Endodermal cell (in vitro differentiated cells): Measurements from ENCODE around the gene PCSK6. TPM values are rescaled to one million over a fixed set of nuclear protein-coding genes. Genes with fewer than 3 reads are reported as not detected.

Experiments
- DNase-seq: peaks from one replicate; pipeline ENCODE4 v3.0.0-alpha.2; 2017
- H3K27ac ChIP-seq: 2 replicates; pipeline ENCODE4 v1.5.1; 2013; ENCODE audit warnings: mild to moderate bottlenecking, low read depth, low read length, moderate library complexity
- H3K27me3 ChIP-seq: 2 replicates; pipeline ENCODE4 v1.6.1; 2013; ENCODE audit warnings: mild to moderate bottlenecking, low read length, moderate library complexity; ENCODE audit not compliant: insufficient read depth, control insufficient read depth, poor library complexity, severe bottlenecking
- H3K36me3 ChIP-seq: 2 replicates; pipeline ENCODE4 v1.7.0; 2013; ENCODE audit warnings: mild to moderate bottlenecking, low read length, moderate library complexity; ENCODE audit not compliant: control insufficient read depth, insufficient read depth
- H3K4me1 ChIP-seq: one replicate; pipeline ENCODE4 v1.7.0; 2013; ENCODE audit warnings: low read length; ENCODE audit not compliant: control insufficient read depth, insufficient read depth
- H3K4me3 ChIP-seq: 2 replicates; pipeline ENCODE4 v1.5.1; 2013; ENCODE audit warnings: mild to moderate bottlenecking, low read length, moderate library complexity
- H3K9ac ChIP-seq: 2 replicates; pipeline ENCODE4 v1.6.1; 2013; ENCODE audit warnings: mild to moderate bottlenecking, low read length, moderate library complexity; ENCODE audit not compliant: poor library complexity, severe bottlenecking; ENCODE audit errors: extremely low read depth
- H3K9me3 ChIP-seq: 2 replicates; pipeline ENCODE4 v1.6.1; 2013; ENCODE audit warnings: mild to moderate bottlenecking, low read length, moderate library complexity; ENCODE audit not compliant: control insufficient read depth
- H3K27ac Mint-ChIP-seq: 2 replicates; pipeline ENCODE4 v1.8.0; 2020; ENCODE audit warnings: mixed read lengths
- H3K27me3 Mint-ChIP-seq: 2 replicates; pipeline ENCODE4 v1.8.0; 2021; ENCODE audit warnings: mild to moderate bottlenecking, mixed read lengths; ENCODE audit not compliant: insufficient read depth
- H3K36me3 Mint-ChIP-seq: 2 replicates; pipeline ENCODE4 v1.8.0; 2020; ENCODE audit warnings: low read depth, mixed read lengths
- H3K4me1 Mint-ChIP-seq: 2 replicates; pipeline ENCODE4 v1.8.0; 2020; ENCODE audit warnings: mixed read lengths
- H3K4me3 Mint-ChIP-seq: 2 replicates; pipeline ENCODE4 v1.8.0; 2020; ENCODE audit warnings: mild to moderate bottlenecking, moderate library complexity, mixed read lengths
- H3K9me3 Mint-ChIP-seq: 2 replicates; pipeline ENCODE4 v1.8.0; 2020; ENCODE audit warnings: mild to moderate bottlenecking, mixed read lengths
- WGBS, 2 experiments: methylation state at CpG; one replicate each; pipeline versions ENCODE4 v1.1.5 to v1.1.7; 2013; ENCODE audit warnings: missing lambda C conversion rate in 2 of 2, mixed read lengths in 1 of 2; ENCODE audit not compliant: insufficient coverage in 1 of 2, insufficient read length in 1 of 2; 5-methylcytosine and 5-hydroxymethylcytosine counted together
- total RNA-seq, 2 donors: library from RNA; stranded (reverse); fragmentation: NEBNext Ultra II Directional in 1 of 2; extraction: Animal tissue kit (Norgen Biotek cat#: 25700) in 1 of 2; gene quantifications; 2 replicates in 1 of 2; 3 replicates in 1 of 2; pipeline ENCODE4 v1.2.1, GENCODE V29; 2021
- TF ChIP-seq, protein P1 (sequence below): fragments of 200-600 bp; sonication (generic); conservative IDR thresholded peaks from 2 replicates; pipeline ENCODE4 v1.5.0; 2021; ENCODE audit warnings: antibody characterized with exemption, mild to moderate bottlenecking

PCSK6 gene
- total RNA-seq, 2 donors from 2014 or later: 6.6 to 9.8 TPM

- no peak overlapping the region for H3K27ac ChIP-seq
- H3K4me1 ChIP-seq: no peaks in the 10 kb centered on the region
- H3K9me3 ChIP-seq: no peaks in the 10 kb centered on the region
- H3K9ac ChIP-seq: no peak overlapping the region
- no peaks in the 10 kb centered on the region for H3K27me3 ChIP-seq
- no peak overlapping the region for H3K4me3 ChIP-seq
- Mint-ChIP-seq H3K4me1 (peaks cover 16% of the 10 kb centered on the region), H3K27ac (no peak overlapping the region), H3K9me3 (no peaks in the 10 kb centered on the region), H3K36me3 (no peaks in the 10 kb centered on the region), H3K4me3 (no peak overlapping the region), H3K27me3 (peaks cover 2% of the 10 kb centered on the region)
- TF ChIP-seq, protein P1, sequence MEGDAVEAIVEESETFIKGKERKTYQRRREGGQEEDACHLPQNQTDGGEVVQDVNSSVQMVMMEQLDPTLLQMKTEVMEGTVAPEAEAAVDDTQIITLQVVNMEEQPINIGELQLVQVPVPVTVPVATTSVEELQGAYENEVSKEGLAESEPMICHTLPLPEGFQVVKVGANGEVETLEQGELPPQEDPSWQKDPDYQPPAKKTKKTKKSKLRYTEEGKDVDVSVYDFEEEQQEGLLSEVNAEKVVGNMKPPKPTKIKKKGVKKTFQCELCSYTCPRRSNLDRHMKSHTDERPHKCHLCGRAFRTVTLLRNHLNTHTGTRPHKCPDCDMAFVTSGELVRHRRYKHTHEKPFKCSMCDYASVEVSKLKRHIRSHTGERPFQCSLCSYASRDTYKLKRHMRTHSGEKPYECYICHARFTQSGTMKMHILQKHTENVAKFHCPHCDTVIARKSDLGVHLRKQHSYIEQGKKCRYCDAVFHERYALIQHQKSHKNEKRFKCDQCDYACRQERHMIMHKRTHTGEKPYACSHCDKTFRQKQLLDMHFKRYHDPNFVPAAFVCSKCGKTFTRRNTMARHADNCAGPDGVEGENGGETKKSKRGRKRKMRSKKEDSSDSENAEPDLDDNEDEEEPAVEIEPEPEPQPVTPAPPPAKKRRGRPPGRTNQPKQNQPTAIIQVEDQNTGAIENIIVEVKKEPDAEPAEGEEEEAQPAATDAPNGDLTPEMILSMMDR: no peak
- DNase-seq: no peak
- WGBS, 2 experiments: 91 to 94% methylated on average over 9 to 13 of the region's 13 CpGs
- H3K36me3 ChIP-seq: no peaks in the 10 kb centered on the region
Measured at GRCh38 chr15:101372149-101372577, 117.3 kb downstream of the PCSK6 start.

DNA sequence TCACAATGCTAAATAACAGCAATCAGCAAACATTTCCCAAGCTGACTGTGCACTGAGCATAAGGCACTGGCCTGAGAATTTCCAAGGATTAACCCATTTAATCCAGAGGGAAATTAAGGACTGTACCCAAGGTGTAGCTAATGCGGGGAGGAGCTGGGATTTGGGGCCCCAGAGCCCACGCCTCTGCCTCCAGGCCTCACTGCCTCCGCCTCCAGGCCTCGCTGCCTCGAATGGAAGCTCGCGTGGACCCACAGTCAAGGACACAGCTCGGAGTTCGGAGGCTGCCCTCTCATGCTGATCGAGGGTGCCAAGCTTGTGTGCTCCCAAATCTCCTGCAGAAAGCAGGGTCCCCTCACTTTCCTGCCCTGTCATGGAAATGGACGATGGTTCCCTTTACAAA is 118.0 kb downstream of the PCSK6 start:
- no peak overlapping the region for H3K4me3 Mint-ChIP-seq
- H3K9ac ChIP-seq: no peak overlapping the region
- H3K4me1 ChIP-seq: no peaks in the 10 kb centered on the region
- H3K36me3 Mint-ChIP-seq: no peaks in the 10 kb centered on the region
- peaks cover 2% of the 10 kb centered on the region for H3K27me3 Mint-ChIP-seq
- H3K27me3 ChIP-seq: no peaks in the 10 kb centered on the region
- DNase-seq: no peak
- H3K36me3 ChIP-seq: no peaks in the 10 kb centered on the region
- H3K9me3 Mint-ChIP-seq: no peaks in the 10 kb centered on the region
- H3K9me3 ChIP-seq: no peaks in the 10 kb centered on the region
- H3K4me3 ChIP-seq: no peak overlapping the region
- no peak overlapping the region for H3K27ac ChIP-seq
- peaks cover 16% of the 10 kb centered on the region for H3K4me1 Mint-ChIP-seq
- 94 to 95% methylated on average over 10 to 11 of the region's 11 CpGs for WGBS, 2 experiments
- H3K27ac Mint-ChIP-seq: no peak overlapping the region
- TF ChIP-seq, protein P1: no peak

- no peak overlapping the region for H3K27ac ChIP-seq
- H3K27me3 Mint-ChIP-seq: peaks cover 2% of the 10 kb centered on the region
Measured at GRCh38 chr15:101371081-101371480, 118.4 kb downstream of the PCSK6 start.

More at GRCh38 chr15:101371081-101371480, 118.4 kb downstream of the PCSK6 start:
- H3K9me3 Mint-ChIP-seq: no peaks in the 10 kb centered on the region
- no peaks in the 10 kb centered on the region for H3K36me3 ChIP-seq
- H3K9me3 ChIP-seq: no peaks in the 10 kb centered on the region
- no peak overlapping the region for H3K4me3 ChIP-seq
- H3K4me1 Mint-ChIP-seq: peaks cover 16% of the 10 kb centered on the region
- TF ChIP-seq, protein P1: no peak
- H3K27ac Mint-ChIP-seq: no peak overlapping the region
- DNase-seq: no peak
- WGBS, 2 experiments: 90 to 96% methylated on average over 2 to 7 of the region's 7 CpGs
- H3K4me1 ChIP-seq: no peaks in the 10 kb centered on the region
- H3K27me3 ChIP-seq: no peaks in the 10 kb centered on the region
- no peak overlapping the region for H3K9ac ChIP-seq
- no peaks in the 10 kb centered on the region for H3K36me3 Mint-ChIP-seq
- H3K4me3 Mint-ChIP-seq: no peak overlapping the region
